Measurements from ENCODE around the gene FARP1.

Gene FARP1

GRCh38 chr13:98476538-98476966 is 333.7 kb downstream of the FARP1 start:
- peak; percentile 77 for DNase-seq (ENCODE audit: low read depth)
- Histone ChIP-seq H3K9ac (ENCODE audit: low read length) (no peak overlapping the region), H3K36me3 (ENCODE audit: control insufficient read depth, insufficient read depth, low read length, severe bottlenecking) (peaks cover 24% of the 10 kb centered on the region), H3K27me3 (replicated peaks; ENCODE audit: control insufficient read depth, insufficient read depth, low read length) (no peaks in the 10 kb centered on the region), H3K9me3 (ENCODE audit: control insufficient read depth, low read length) (no peaks in the 10 kb centered on the region), H3K4me1 (ENCODE audit: control insufficient read depth, insufficient read depth, low read length) (peaks cover 13% of the 10 kb centered on the region), H3K4me3 (ENCODE audit: low read length) (peak overlapping the region; percentile 61)

GRCh38 chr13:98478189-98479129 is 335.6 kb downstream of the FARP1 start:
- Histone ChIP-seq H3K4me1 (ENCODE audit: control insufficient read depth, insufficient read depth, low read length) (peaks cover 28% of the 10 kb centered on the region), H3K36me3 (ENCODE audit: control insufficient read depth, insufficient read depth, low read length, severe bottlenecking) (peaks cover 10% of the 10 kb centered on the region), H3K9me3 (ENCODE audit: control insufficient read depth, low read length) (no peaks in the 10 kb centered on the region), H3K4me3 (ENCODE audit: low read length) (no peak overlapping the region), H3K27me3 (replicated peaks; ENCODE audit: control insufficient read depth, insufficient read depth, low read length) (no peaks in the 10 kb centered on the region), H3K9ac (ENCODE audit: low read length) (no peak overlapping the region)
- DNase-seq (ENCODE audit: low read depth) = no peak

- Histone ChIP-seq H3K36me3 (ENCODE audit: control insufficient read depth, insufficient read depth, low read length, severe bottlenecking) (peaks cover 4% of the 10 kb centered on the region), H3K27me3 (replicated peaks; ENCODE audit: control insufficient read depth, insufficient read depth, low read length) (no peaks in the 10 kb centered on the region), H3K4me1 (ENCODE audit: control insufficient read depth, insufficient read depth, low read length) (peaks cover 39% of the 10 kb centered on the region), H3K9ac (ENCODE audit: low read length) (no peak overlapping the region), H3K9me3 (ENCODE audit: control insufficient read depth, low read length) (no peaks in the 10 kb centered on the region), H3K4me3 (ENCODE audit: low read length) (no peak overlapping the region)
- DNase-seq (ENCODE audit: low read depth) = no peak
These were observed 336.7 kb downstream of the FARP1 start for GRCh38 chr13:98479496-98480003.

- Histone ChIP-seq H3K4me1 (ENCODE audit: control insufficient read depth, insufficient read depth, low read length) (peaks cover 43% of the 10 kb centered on the region), H3K36me3 (ENCODE audit: control insufficient read depth, insufficient read depth, low read length, severe bottlenecking) (no peaks in the 10 kb centered on the region), H3K9ac (ENCODE audit: low read length) (no peak overlapping the region), H3K27me3 (replicated peaks; ENCODE audit: control insufficient read depth, insufficient read depth, low read length) (no peaks in the 10 kb centered on the region), H3K9me3 (ENCODE audit: control insufficient read depth, low read length) (no peaks in the 10 kb centered on the region), H3K4me3 (ENCODE audit: low read length) (no peak overlapping the region)
- peak; percentile 10 for DNase-seq (ENCODE audit: low read depth)
These were observed 338.3 kb downstream of the FARP1 start for GRCh38 chr13:98480915-98481877.

- Histone ChIP-seq H3K9ac (ENCODE audit: low read length) (peak overlapping the region; percentile 52), H3K4me1 (ENCODE audit: control insufficient read depth, insufficient read depth, low read length) (peaks cover 48% of the 10 kb centered on the region), H3K36me3 (ENCODE audit: control insufficient read depth, insufficient read depth, low read length, severe bottlenecking) (no peaks in the 10 kb centered on the region), H3K27me3 (replicated peaks; ENCODE audit: control insufficient read depth, insufficient read depth, low read length) (no peaks in the 10 kb centered on the region), H3K9me3 (ENCODE audit: control insufficient read depth, low read length) (no peaks in the 10 kb centered on the region), H3K4me3 (ENCODE audit: low read length) (peak overlapping the region; percentile 56)
- DNase-seq (ENCODE audit: low read depth) = peak; percentile 20
These were observed 339.9 kb downstream of the FARP1 start for GRCh38 chr13:98482476-98483444.

- H3K4me1 ChIP-seq (ENCODE audit: control insufficient read depth, insufficient read depth, low read length) = peaks cover 50% of the 10 kb centered on the region
These were observed 340.9 kb downstream of the FARP1 start for GRCh38 chr13:98483601-98484288.

GRCh38 chr13:98484289-98485219 is 341.7 kb downstream of the FARP1 start:
- DNase-seq (ENCODE audit: low read depth) = peak; percentile 94
- Histone ChIP-seq H3K36me3 (ENCODE audit: control insufficient read depth, insufficient read depth, low read length, severe bottlenecking) (no peaks in the 10 kb centered on the region), H3K27me3 (replicated peaks; ENCODE audit: control insufficient read depth, insufficient read depth, low read length) (no peaks in the 10 kb centered on the region), H3K9me3 (ENCODE audit: control insufficient read depth, low read length) (no peaks in the 10 kb centered on the region), H3K4me1 (ENCODE audit: control insufficient read depth, insufficient read depth, low read length) (peaks cover 50% of the 10 kb centered on the region), H3K9ac (ENCODE audit: low read length) (peak overlapping the region; percentile 16), H3K4me3 (ENCODE audit: low read length) (peak overlapping the region; percentile 0)

More at GRCh38 chr13:98483601-98484288, 340.9 kb downstream of the FARP1 start:
- H3K36me3 ChIP-seq (ENCODE audit: control insufficient read depth, insufficient read depth, low read length, severe bottlenecking) = no peaks in the 10 kb centered on the region
- H3K9me3 ChIP-seq (ENCODE audit: control insufficient read depth, low read length) = no peaks in the 10 kb centered on the region
- peak overlapping the region; percentile 52 for H3K9ac ChIP-seq (ENCODE audit: low read length)
- peak overlapping the region; percentile 15 for H3K4me3 ChIP-seq (ENCODE audit: low read length)
- peak; percentile 66 for DNase-seq (ENCODE audit: low read depth)
- H3K27me3 ChIP-seq (replicated peaks; ENCODE audit: control insufficient read depth, insufficient read depth, low read length) = no peaks in the 10 kb centered on the region

- Histone ChIP-seq H3K4me3 (ENCODE audit: low read length) (no peak overlapping the region), H3K27me3 (replicated peaks; ENCODE audit: control insufficient read depth, insufficient read depth, low read length) (no peaks in the 10 kb centered on the region), H3K9ac (ENCODE audit: low read length) (no peak overlapping the region), H3K4me1 (ENCODE audit: control insufficient read depth, insufficient read depth, low read length) (peaks cover 52% of the 10 kb centered on the region), H3K9me3 (ENCODE audit: control insufficient read depth, low read length) (no peaks in the 10 kb centered on the region), H3K36me3 (ENCODE audit: control insufficient read depth, insufficient read depth, low read length, severe bottlenecking) (no peaks in the 10 kb centered on the region)
- DNase-seq (ENCODE audit: low read depth) = no peak
These were observed 342.7 kb downstream of the FARP1 start for GRCh38 chr13:98485561-98485960.

GRCh38 chr13:98486412-98486811 is 343.5 kb downstream of the FARP1 start:
- Histone ChIP-seq H3K27me3 (replicated peaks; ENCODE audit: control insufficient read depth, insufficient read depth, low read length) (no peaks in the 10 kb centered on the region), H3K4me3 (ENCODE audit: low read length) (no peak overlapping the region), H3K36me3 (ENCODE audit: control insufficient read depth, insufficient read depth, low read length, severe bottlenecking) (no peaks in the 10 kb centered on the region), H3K9ac (ENCODE audit: low read length) (no peak overlapping the region), H3K9me3 (ENCODE audit: control insufficient read depth, low read length) (no peaks in the 10 kb centered on the region), H3K4me1 (ENCODE audit: control insufficient read depth, insufficient read depth, low read length) (peaks cover 57% of the 10 kb centered on the region)
- DNase-seq (ENCODE audit: low read depth) = no peak

Data from adipocyte (in vitro differentiated cells).